ENCODE results near the gene SLC45A2. TPM values are rescaled to one million over a fixed set of nuclear protein-coding genes. Genes with fewer than 3 reads are reported as not detected.

Gene SLC45A2
- total and polyA plus RNA-seq, 9 of the 15 experiments (the other 6 are each of a cell fraction or from before 2014, with no cell fraction given): 0.03 to 0.29 (median 0.14) TPM; not detected in 4

- TF ChIP-seq MXD1 (CRISPR knock-in tag; IDR thresholded peaks at IDR 0.05; ENCODE audit: borderline replicate concordance, poor library complexity, severe bottlenecking): no peak
- no peak for TF ChIP-seq ZNF143 (CRISPR knock-in tag; IDR thresholded peaks at IDR 0.05)
- no peak; the same call in 1 of the 2 replicates for TF ChIP-seq FOXP1 (CRISPR knock-in tag; IDR thresholded peaks at IDR 0.05)
- TF ChIP-seq COPS2 (conservative IDR thresholded peaks at IDR 0.05): no peak
- no peak for TF ChIP-seq ZNF134 (CRISPR knock-in tag; conservative IDR thresholded peaks at IDR 0.05)
- peak; percentile 8; the same call in 1 of the 2 replicates for TF ChIP-seq OTX1 (CRISPR knock-in tag; IDR thresholded peaks at IDR 0.05)
- TF ChIP-seq ZNF384 (IDR thresholded peaks at IDR 0.05; ENCODE audit: low read depth, low read length): 0 out of 2 replicates have a peak, but pooled peaks have one; percentile 4
- TF ChIP-seq CGGBP1 (CRISPR knock-in tag; IDR thresholded peaks at IDR 0.05): no peak
- no peak for TF ChIP-seq ZNF282 (CRISPR knock-in tag; IDR thresholded peaks at IDR 0.05)
- peak; percentile 70; the same call in 1 of the 2 replicates for TF ChIP-seq NFRKB (IDR thresholded peaks at IDR 0.05; ENCODE audit: low read depth)
- no peak for TF ChIP-seq WHSC1 (IDR thresholded peaks at IDR 0.05; ENCODE audit: low read length)
- TF ChIP-seq ZNF583 (CRISPR knock-in tag; IDR thresholded peaks at IDR 0.05): no peak; the same call in 1 of the 2 replicates
- TF ChIP-seq KLF16 (IDR thresholded peaks at IDR 0.05): no peak
- no peak for TF ChIP-seq PYGO2 (tag; IDR thresholded peaks at IDR 0.05)
- TF ChIP-seq CHD7 (IDR thresholded peaks at IDR 0.05; ENCODE audit: low read depth, low read length): no peak
- no peak for TF ChIP-seq ZNF668 (CRISPR knock-in tag; IDR thresholded peaks at IDR 0.05)
These were observed 23.4 kb upstream of the SLC45A2 start, which contains the start of gene AMACR (continued) for GRCh38 chr5:34007621-34008600.

Data from K562 (cell line).